GM12892 (cell line): Measurements from ENCODE around the gene UNG.

ENCODE experiments used
- POLR2A ChIP-seq: IDR thresholded peaks from 2 replicates; pipeline ENCODE4 v1.6.1; 2011; ENCODE audit warnings: low read depth, low read length, control low read depth
- TAF1 ChIP-seq: IDR thresholded peaks from 2 replicates; pipeline ENCODE4 v1.6.1; 2011; ENCODE audit warnings: low read depth, mild to moderate bottlenecking, control low read depth, low read length, borderline replicate concordance

- no peak for TF ChIP-seq POLR2A
- TF ChIP-seq TAF1 = no peak
Observed at GRCh38 chr12:109154451-109155438, 57.3 kb downstream of the UNG start.
